HepG2 (cell line): ENCODE measurements around the gene DAAM1. TPM values are rescaled to one million over a fixed set of nuclear protein-coding genes. Genes with fewer than 3 reads are reported as not detected.
A peak's percentile ranks its signal among the peaks of the same experiment; 100 is the strongest.

ENCODE experiments used
- ATF7 ChIP-seq, 2 experiments: fragments of 450-650 bp in 1 of 2; sonication (generic) in 1 of 2; formaldehyde crosslinking in 1 of 2; IDR thresholded peaks; 2 replicates each; pipeline versions ENCODE4 v1.4.0 to v1.6.1; 2016 to 2020; ENCODE audit warnings: antibody characterized with exemption in 1 of 2, mild to moderate bottlenecking in 1 of 2, missing genetic modification reagents in 1 of 2
- BCL3 ChIP-seq: sonication (generic); formaldehyde crosslinking; IDR thresholded peaks from 2 replicates; pipeline ENCODE4 v1.5.1; 2020; ENCODE audit warnings: mild to moderate bottlenecking, missing genetic modification reagents, moderate library complexity
- IKZF5 ChIP-seq: IDR thresholded peaks from 2 replicates; pipeline ENCODE4 v1.6.1; 2018; ENCODE audit warnings: missing genetic modification reagents, mild to moderate bottlenecking, missing compliant biosample characterization
- MYNN ChIP-seq: sonication (generic); formaldehyde crosslinking; IDR thresholded peaks from 2 replicates; pipeline ENCODE4 v1.4.0; 2020; ENCODE audit warnings: mild to moderate bottlenecking, low read depth, missing genetic modification reagents
- NFKB2 ChIP-seq: sonication (generic); formaldehyde crosslinking; IDR thresholded peaks from 2 replicates; pipeline ENCODE4 v1.4.0; 2020; ENCODE audit warnings: missing genetic modification reagents, borderline replicate concordance
- NR2C2 ChIP-seq: sonication (generic); formaldehyde crosslinking; IDR thresholded peaks from 2 replicates; pipeline ENCODE4 v1.4.0; 2020; ENCODE audit warnings: missing genetic modification reagents, mild to moderate bottlenecking, moderate library complexity, borderline replicate concordance
- PCBP2 ChIP-seq: fragments of 200-400 bp; formaldehyde crosslinking; optimal IDR thresholded peaks from 2 replicates; pipeline ENCODE3; 2018; ENCODE audit warnings: low read length, low read depth; ENCODE audit not compliant: poor library complexity, severe bottlenecking
- PHF8 ChIP-seq: sonication (generic); formaldehyde crosslinking; IDR thresholded peaks from 2 replicates; pipeline ENCODE4 v1.5.0; 2020; ENCODE audit warnings: missing genetic modification reagents
- POLR2AphosphoS5 ChIP-seq: IDR thresholded peaks from 2 replicates; pipeline ENCODE4 v1.6.1; 2012; ENCODE audit warnings: low read depth, low read length
- REPIN1 ChIP-seq: sonication (generic); formaldehyde crosslinking; IDR thresholded peaks from 2 replicates; pipeline ENCODE4 v1.8.0; 2022; ENCODE audit warnings: missing genetic modification reagents, low read depth, mild to moderate bottlenecking, borderline replicate concordance
- SNAPC5 ChIP-seq: sonication (generic); formaldehyde crosslinking; IDR thresholded peaks from 2 replicates; pipeline ENCODE4 v1.8.1; 2023; ENCODE audit warnings: mild to moderate bottlenecking, missing genetic modification reagents, borderline replicate concordance
- SPEN ChIP-seq: sonication (generic); formaldehyde crosslinking; IDR thresholded peaks from 2 replicates; pipeline ENCODE4 v1.5.1; 2020; ENCODE audit warnings: low read depth, mild to moderate bottlenecking, missing genetic modification reagents
- THAP11 ChIP-seq: IDR thresholded peaks from 2 replicates; pipeline ENCODE4 v1.6.1; 2016; ENCODE audit warnings: missing biosample characterization, missing genetic modification reagents
- THAP7 ChIP-seq: sonication (generic); formaldehyde crosslinking; IDR thresholded peaks from 2 replicates; pipeline ENCODE4 v1.8.1; 2023; ENCODE audit warnings: mild to moderate bottlenecking, missing genetic modification reagents
- YY1 ChIP-seq: IDR thresholded peaks from 2 replicates; pipeline ENCODE4 v1.6.1; 2011; ENCODE audit warnings: low read length, low read depth, moderate library complexity, mild to moderate bottlenecking; ENCODE audit not compliant: insufficient read depth, insufficient replicate concordance
- ZMYM4 ChIP-seq: sonication (generic); formaldehyde crosslinking; IDR thresholded peaks from 2 replicates; pipeline ENCODE4 v1.8.1; 2023; ENCODE audit warnings: mild to moderate bottlenecking, missing genetic modification reagents
- ZNF124 ChIP-seq: sonication (generic); formaldehyde crosslinking; IDR thresholded peaks from 2 replicates; pipeline ENCODE4 v1.4.0; 2020; ENCODE audit warnings: missing genetic modification reagents
- ZNF275 ChIP-seq: sonication (generic); formaldehyde crosslinking; IDR thresholded peaks from 2 replicates; pipeline ENCODE4 v1.8.0; 2022; ENCODE audit warnings: missing genetic modification reagents, mild to moderate bottlenecking, inconsistent platforms, borderline replicate concordance
- ZNF33B ChIP-seq: sonication (generic); formaldehyde crosslinking; IDR thresholded peaks from 2 replicates; pipeline ENCODE4 v1.5.1; 2020; ENCODE audit warnings: mild to moderate bottlenecking, missing genetic modification reagents
- ZNF710 ChIP-seq: sonication (generic); formaldehyde crosslinking; IDR thresholded peaks from 2 replicates; pipeline ENCODE4 v1.5.0; 2020; ENCODE audit warnings: mild to moderate bottlenecking, missing genetic modification reagents, borderline replicate concordance
- ZNF713 ChIP-seq: sonication (generic); formaldehyde crosslinking; IDR thresholded peaks from 2 replicates; pipeline ENCODE4 v1.4.0; 2020; ENCODE audit warnings: mild to moderate bottlenecking, missing genetic modification reagents
- polyA plus RNA-seq, 8 experiments: library from polyadenylated mRNA; depleted of rRNA in 3 of 8; stranded (reverse) in 7 of 8; unstranded in 1 of 8; fragments of >200 nt; fragmentation: Illumina TruSeq in 4 of 8; extraction: Trizol in 4 of 8; gene quantifications; 2 replicates each; pipeline versions ENCODE4 v1.2.1 to v1.2.3, GENCODE V29; 2011 to 2016; ENCODE audit warnings: low read depth in 4 of 8, missing spikeins in 1 of 8, mixed read lengths in 1 of 8; ENCODE audit not compliant: insufficient read depth in 1 of 8
- total RNA-seq, 5 experiments: library from RNA; depleted of rRNA; stranded (reverse); fragments of >200 nt; fragmentation: Illumina TruSeq; extraction: Trizol; gene quantifications; 2 replicates each; pipeline ENCODE4 v1.2.3, GENCODE V29; 2016; ENCODE audit warnings: low read depth in 1 of 5

The DAAM1 gene
- total and polyA plus RNA-seq, 2 of the 13 experiments (the other 11 are each of a cell fraction or from before 2014, with no cell fraction given): 10.9 to 24.5 TPM

- no peak for TF ChIP-seq NR2C2
- TF ChIP-seq REPIN1 (CRISPR knock-in tag): no peak
- no peak for TF ChIP-seq PCBP2
- no peak for TF ChIP-seq POLR2AphosphoS5
- TF ChIP-seq ZNF713 (CRISPR knock-in tag): 0 out of 2 replicates have a peak, but pooled peaks have one; percentile 45
- 0 out of 2 replicates have a peak, but pooled peaks have one; percentile 13 for TF ChIP-seq ZMYM4 (CRISPR knock-in tag)
- no peak for TF ChIP-seq IKZF5 (CRISPR knock-in tag)
- TF ChIP-seq ZNF710 (CRISPR knock-in tag): no peak
- TF ChIP-seq ATF7 (IDR thresholded peaks at IDR 0.05): no peak
- no peak for TF ChIP-seq ATF7 (CRISPR knock-in tag; IDR thresholded peaks at IDR 0.05)
- 0 out of 2 replicates have a peak, but pooled peaks have one; percentile 40 for TF ChIP-seq BCL3 (CRISPR knock-in tag)
- TF ChIP-seq THAP11 (CRISPR knock-in tag): 0 out of 2 replicates have a peak, but pooled peaks have one; percentile 12
- TF ChIP-seq ZNF124 (CRISPR knock-in tag): no peak
- TF ChIP-seq SNAPC5: no peak
- no peak for TF ChIP-seq ZNF275 (CRISPR knock-in tag)
- 0 out of 2 replicates have a peak, but pooled peaks have one; percentile 39 for TF ChIP-seq ZNF33B (CRISPR knock-in tag)
- TF ChIP-seq THAP7 (CRISPR knock-in tag): no peak
- TF ChIP-seq YY1: peak; percentile 27
- peak; percentile 63; the same call in 1 of the 2 replicates for TF ChIP-seq NFKB2
- no peak for TF ChIP-seq MYNN (CRISPR knock-in tag)
- TF ChIP-seq SPEN (CRISPR knock-in tag): 0 out of 2 replicates have a peak, but pooled peaks have one; percentile 30
- peak; percentile 40; the same call in 1 of the 2 replicates for TF ChIP-seq PHF8 (CRISPR knock-in tag)
Measured at GRCh38 chr14:59215322-59215721, 26.9 kb downstream of the DAAM1 start (continued).
